Nephron progenitor cell (in vitro differentiated cells): ENCODE data around the gene EXO1.
"Not testable (repeated sequence)": the region's sequence is repeated elsewhere in the genome, so short reads cannot be mapped to it uniquely, and the experiment has no call there.

Source experiments
- DNase-seq: peaks from one replicate; pipeline ENCODE4 v3.0.0; 2021
- H3K27ac Mint-ChIP-seq: 2 replicates; pipeline ENCODE4 v1.8.0; 2021; ENCODE audit warnings: mild to moderate bottlenecking, moderate library complexity, mixed read lengths
- H3K27me3 Mint-ChIP-seq: 2 replicates; pipeline ENCODE4 v1.8.0; 2021; ENCODE audit warnings: mild to moderate bottlenecking, low read depth, mixed read lengths; ENCODE audit not compliant: poor library complexity
- H3K36me3 Mint-ChIP-seq: 2 replicates; pipeline ENCODE4 v1.8.0; 2021; ENCODE audit warnings: low read depth, mixed read lengths
- H3K4me1 Mint-ChIP-seq: 2 replicates; pipeline ENCODE4 v1.8.0; 2021; ENCODE audit warnings: mixed read lengths
- H3K4me3 Mint-ChIP-seq: 2 replicates; pipeline ENCODE4 v1.8.0; 2021; ENCODE audit warnings: mild to moderate bottlenecking, moderate library complexity, mixed read lengths
- H3K9me3 Mint-ChIP-seq: 2 replicates; pipeline ENCODE4 v1.8.0; 2021; ENCODE audit warnings: mild to moderate bottlenecking, moderate library complexity, mixed read lengths
- CTCF ChIP-seq: fragments of 200-600 bp; sonication (generic); IDR thresholded peaks from 2 replicates; pipeline ENCODE4 v1.5.0; 2021; ENCODE audit warnings: antibody characterized with exemption

The EXO1 gene

DNA sequence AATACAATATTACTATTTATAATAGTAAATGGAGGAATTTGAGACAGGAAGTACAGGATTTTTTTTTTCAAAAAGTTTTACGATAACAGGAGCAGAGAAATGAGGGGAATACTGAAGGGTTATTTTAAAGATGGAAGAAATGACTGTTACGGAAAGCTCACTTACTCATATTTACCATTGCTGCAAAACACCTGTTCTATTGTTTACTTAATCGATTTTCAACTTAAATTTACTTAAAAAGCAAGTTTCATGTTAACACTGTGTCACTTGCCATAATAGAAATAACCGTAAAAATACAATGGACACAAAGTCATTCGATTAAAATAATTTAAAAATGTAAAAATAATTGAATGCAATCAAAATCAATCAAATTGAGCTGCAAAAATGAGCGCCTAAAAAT is 3.4 kb upstream of the EXO1 start:
- H3K36me3 Mint-ChIP-seq, result no peaks in the 10 kb centered on the region
- H3K4me3 Mint-ChIP-seq, result no peak overlapping the region
- H3K27me3 Mint-ChIP-seq, result peaks cover 4% of the 10 kb centered on the region
- peaks cover 26% of the 10 kb centered on the region for H3K4me1 Mint-ChIP-seq
- no peak for DNase-seq
- no peaks in the 10 kb centered on the region for H3K9me3 Mint-ChIP-seq
- no peak for TF ChIP-seq CTCF
- no peak overlapping the region for H3K27ac Mint-ChIP-seq

- Mint-ChIP-seq H3K27ac (no peak overlapping the region), H3K4me3 (no peak overlapping the region), H3K4me1 (peaks cover 28% of the 10 kb centered on the region), H3K27me3 (peaks cover 4% of the 10 kb centered on the region), H3K36me3 (peaks cover 6% of the 10 kb centered on the region), H3K9me3 (no peaks in the 10 kb centered on the region)
- DNase-seq, result no peak
- TF ChIP-seq CTCF, result no peak
These were observed 1.6 kb upstream of the EXO1 start for GRCh38 chr1:241846375-241846774.

- no peak for TF ChIP-seq CTCF
- Mint-ChIP-seq H3K27me3 (peaks cover 4% of the 10 kb centered on the region), H3K36me3 (peaks cover 12% of the 10 kb centered on the region), H3K27ac (peak overlapping the region; percentile 99), H3K9me3 (no peaks in the 10 kb centered on the region), H3K4me3 (peak overlapping the region; percentile 94), H3K4me1 (peaks cover 28% of the 10 kb centered on the region)
- no peak for DNase-seq
These were observed 1.0 kb upstream of the EXO1 start for GRCh38 chr1:241846862-241847539.

DNA sequence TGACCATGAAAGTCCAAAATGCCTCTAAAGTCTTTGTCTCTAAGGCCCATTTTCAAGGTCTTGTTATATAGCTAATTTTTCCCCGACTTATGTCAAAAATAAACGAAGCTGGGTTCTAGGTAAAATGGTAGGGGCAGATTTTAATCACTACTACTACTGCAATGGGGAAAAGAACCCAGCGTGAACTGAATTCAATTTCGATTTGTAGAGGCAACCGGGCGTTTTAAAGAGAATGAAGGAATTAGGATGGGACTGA is 536 bp upstream of the EXO1 start:
- peaks cover 16% of the 10 kb centered on the region for H3K36me3 Mint-ChIP-seq
- no peaks in the 10 kb centered on the region for H3K9me3 Mint-ChIP-seq
- TF ChIP-seq CTCF, result no peak

DNA sequence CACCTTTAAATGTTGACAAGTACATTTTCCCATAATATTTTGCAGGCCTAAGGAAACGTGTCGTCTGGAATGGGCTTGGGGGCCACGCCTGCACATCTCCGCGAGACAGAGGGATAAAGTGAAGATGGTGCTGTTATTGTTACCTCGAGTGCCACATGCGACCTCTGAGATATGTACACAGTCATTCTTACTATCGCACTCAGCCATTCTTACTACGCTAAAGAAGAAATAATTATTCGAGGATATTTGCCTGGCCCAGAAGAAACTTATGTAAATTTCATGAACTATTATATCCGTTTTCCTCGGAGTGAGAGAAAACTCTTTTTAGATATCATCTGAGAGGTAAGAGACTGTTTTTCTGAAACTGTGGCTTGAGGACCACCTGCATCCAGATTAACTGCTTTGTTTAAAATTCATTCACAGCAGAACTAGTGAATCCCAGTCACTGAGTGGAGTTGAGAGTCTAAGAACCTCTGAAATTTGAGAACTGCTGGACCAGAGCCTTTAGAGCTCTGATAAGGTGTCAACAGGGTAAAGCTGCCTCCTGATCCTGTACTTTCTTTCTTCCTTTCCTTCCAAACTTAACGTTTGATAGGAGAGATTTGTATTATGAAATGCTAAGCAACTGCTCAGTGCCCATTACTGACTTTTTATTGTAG is 811 bp downstream of the EXO1 start:
- TF ChIP-seq CTCF, result no peak
- Mint-ChIP-seq H3K9me3 (no peaks in the 10 kb centered on the region), H3K36me3 (peaks cover 25% of the 10 kb centered on the region), H3K4me1 (peaks cover 28% of the 10 kb centered on the region), H3K4me3 (peak overlapping the region; percentile 94), H3K27me3 (peaks cover 4% of the 10 kb centered on the region), H3K27ac (no peak overlapping the region)
- no peak for DNase-seq

More for the DNA sequence above, 536 bp upstream of the EXO1 start:
- H3K4me3 Mint-ChIP-seq, result peak overlapping the region; percentile 94
- DNase-seq, result no peak
- H3K4me1 Mint-ChIP-seq, result peaks cover 28% of the 10 kb centered on the region
- peak overlapping the region; percentile 99 for H3K27ac Mint-ChIP-seq
- H3K27me3 Mint-ChIP-seq, result peaks cover 4% of the 10 kb centered on the region

DNA sequence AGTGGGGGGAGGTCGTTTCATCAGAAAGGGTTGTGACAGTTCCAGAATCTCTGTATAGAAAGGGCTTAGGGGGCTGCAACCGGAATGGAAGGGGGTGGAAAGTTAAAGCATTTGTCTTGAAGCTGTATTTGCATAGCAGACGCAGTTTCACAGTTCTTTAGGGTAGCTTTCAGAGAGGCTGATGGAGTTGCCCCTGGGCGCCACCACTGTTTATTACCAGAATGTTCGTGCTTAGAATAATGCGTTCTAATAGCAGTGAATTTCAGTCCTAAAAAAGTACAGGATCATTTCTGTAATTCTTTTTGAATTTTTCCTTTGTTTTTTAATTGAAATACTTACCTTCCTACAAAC is 1.3 kb downstream of the EXO1 start:
- no peak for DNase-seq
- no peak for TF ChIP-seq CTCF
- H3K36me3 Mint-ChIP-seq, result peaks cover 30% of the 10 kb centered on the region
- no peaks in the 10 kb centered on the region for H3K9me3 Mint-ChIP-seq
- H3K4me1 Mint-ChIP-seq, result peaks cover 28% of the 10 kb centered on the region
- no peak overlapping the region for H3K27ac Mint-ChIP-seq
- H3K27me3 Mint-ChIP-seq, result peaks cover 1% of the 10 kb centered on the region
- H3K4me3 Mint-ChIP-seq, result peak overlapping the region; percentile 94

GRCh38 chr1:241855545-241856140 is 7.6 kb downstream of the EXO1 start:
- not testable (repeated sequence) for H3K4me1 Mint-ChIP-seq, H3K9me3 Mint-ChIP-seq, H3K27me3 Mint-ChIP-seq, DNase-seq, H3K4me3 Mint-ChIP-seq, H3K27ac Mint-ChIP-seq
- H3K36me3 Mint-ChIP-seq, result peaks cover 43% of the 10 kb centered on the region
